ENCODE data around the gene CDH20.
"Not testable (repeated sequence)": the region's sequence is repeated elsewhere in the genome, so short reads cannot be mapped to it uniquely, and the experiment has no call there.

Gene CDH20

GRCh38 chr18:61348230-61348629 lies 15.0 kb downstream of the CDH20 start:
- DNase-seq (no peak), ATAC-seq (no peak)

GRCh38 chr18:61350578-61350977 lies 17.3 kb downstream of the CDH20 start:
- DNase-seq (no peak), ATAC-seq (no peak)

DNA sequence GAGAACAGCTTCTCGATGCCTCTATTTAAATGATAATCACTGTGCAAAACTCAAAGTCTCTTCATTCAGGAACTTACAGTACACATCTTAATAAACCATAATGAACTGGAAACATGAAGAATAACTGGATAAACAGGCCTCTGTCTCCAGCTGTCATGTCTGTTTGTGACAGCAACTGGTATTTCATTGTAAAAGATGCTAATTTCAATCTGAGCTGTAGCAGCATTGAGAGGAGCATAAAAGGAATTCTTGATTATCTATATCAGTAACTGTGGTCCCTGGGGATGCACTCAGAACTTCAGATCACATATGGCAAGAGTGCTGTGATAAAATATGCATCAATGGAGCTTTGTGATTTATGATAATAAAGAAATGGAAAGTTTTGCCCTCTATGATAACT lies 18.8 kb downstream of the CDH20 start:
- DNase-seq, result no peak
- ATAC-seq, result no peak

- ATAC-seq (no peak), DNase-seq (no peak)
Observed at GRCh38 chr18:61352611-61353010, 19.4 kb downstream of the CDH20 start.

- no peak for ATAC-seq
- DNase-seq, result no peak
Observed at GRCh38 chr18:61360404-61361383, 27.5 kb downstream of the CDH20 start.

GRCh38 chr18:61362511-61362910 lies 29.3 kb downstream of the CDH20 start:
- no peak for ATAC-seq
- DNase-seq, result no peak

- no peak for DNase-seq
- ATAC-seq, result no peak
Observed at GRCh38 chr18:61364953-61365352, 31.7 kb downstream of the CDH20 start.

DNA sequence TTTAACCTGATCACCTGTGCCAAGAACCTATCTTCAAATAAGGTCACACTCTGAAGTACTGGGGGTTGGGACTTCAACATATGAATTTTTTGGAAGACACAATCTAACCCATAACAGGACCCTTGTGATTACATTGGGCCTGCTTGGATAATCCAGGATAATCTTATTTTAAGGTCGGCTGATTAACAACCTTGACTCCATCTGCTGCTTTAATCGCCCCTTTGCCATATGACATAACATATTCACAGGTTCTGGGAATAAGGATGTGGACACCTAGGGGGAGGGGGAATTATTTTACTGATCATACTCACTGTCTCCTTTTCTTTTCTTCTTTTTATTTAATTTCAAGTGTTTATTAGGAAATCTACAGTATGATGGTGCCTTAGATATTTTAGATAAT lies 34.8 kb downstream of the CDH20 start:
- no peak for DNase-seq
- ATAC-seq, result no peak

DNA sequence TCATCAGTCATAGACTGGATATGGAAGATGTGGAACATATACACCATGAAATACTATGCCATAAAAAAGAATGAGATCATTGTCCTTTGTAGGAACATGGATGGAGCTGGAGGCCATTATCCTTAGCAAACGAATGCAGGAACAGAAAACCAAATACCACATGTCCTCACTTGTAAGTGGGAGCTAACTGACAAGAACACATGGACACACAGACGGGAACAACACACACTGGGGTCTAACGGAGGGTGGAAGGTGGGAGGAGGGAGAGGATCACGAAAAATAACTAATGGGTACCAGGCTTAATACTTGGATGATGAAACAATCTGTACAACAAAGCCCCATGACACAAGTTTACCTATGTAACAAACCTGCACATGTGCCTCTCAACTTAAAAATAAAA lies 36.4 kb downstream of the CDH20 start:
- not testable (repeated sequence) for DNase-seq, ATAC-seq

- ATAC-seq (no peak), DNase-seq (no peak)
Observed at GRCh38 chr18:61371111-61371510, 37.9 kb downstream of the CDH20 start.

DNA sequence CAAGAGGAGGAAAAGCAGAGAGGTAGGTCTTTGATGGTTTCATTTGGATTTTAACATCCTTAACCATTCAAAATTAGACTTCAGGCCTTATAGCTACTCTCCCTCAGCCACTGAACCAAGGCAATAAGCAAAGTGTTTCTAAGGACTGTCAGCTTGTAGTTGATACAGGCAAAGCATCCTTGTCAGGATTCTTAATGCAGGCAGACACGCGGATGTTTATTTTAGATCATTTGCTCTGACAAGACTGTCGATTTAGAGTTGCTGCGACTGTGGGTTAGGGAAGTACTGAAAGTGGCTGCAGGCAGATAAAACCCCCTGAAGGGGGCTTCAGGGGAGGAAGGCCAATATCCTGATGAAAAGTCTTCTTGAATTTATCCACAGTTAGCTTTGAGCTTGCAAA lies 46.6 kb downstream of the CDH20 start:
- DNase-seq, result no peak
- no peak for ATAC-seq

- DNase-seq (no peak), ATAC-seq (no peak)
Observed at GRCh38 chr18:61388010-61388409, 54.8 kb downstream of the CDH20 start.

- DNase-seq, result no peak
- no peak for ATAC-seq
Observed at GRCh38 chr18:61394983-61395382, 61.8 kb downstream of the CDH20 start.

DNA sequence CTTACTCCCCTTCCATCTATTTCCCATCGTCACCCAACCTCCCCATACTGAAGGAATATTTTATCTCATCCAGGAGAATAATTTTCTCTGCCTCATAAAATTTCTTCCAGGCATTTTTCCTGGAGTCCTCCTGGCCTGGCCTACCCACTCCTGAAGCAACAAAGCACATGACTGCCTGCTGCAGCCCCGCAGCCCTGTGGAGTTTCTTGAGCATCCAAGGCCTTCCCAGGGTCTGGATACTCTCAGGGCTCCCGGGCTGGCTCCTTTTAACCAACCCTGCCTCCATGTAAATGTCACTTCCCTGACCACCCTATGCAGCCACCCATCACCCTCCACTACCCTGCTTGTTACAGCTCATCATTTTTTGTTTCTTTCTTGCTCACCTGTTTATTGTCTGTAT lies 64.0 kb downstream of the CDH20 start:
- DNase-seq (no peak), ATAC-seq (no peak)

DNA sequence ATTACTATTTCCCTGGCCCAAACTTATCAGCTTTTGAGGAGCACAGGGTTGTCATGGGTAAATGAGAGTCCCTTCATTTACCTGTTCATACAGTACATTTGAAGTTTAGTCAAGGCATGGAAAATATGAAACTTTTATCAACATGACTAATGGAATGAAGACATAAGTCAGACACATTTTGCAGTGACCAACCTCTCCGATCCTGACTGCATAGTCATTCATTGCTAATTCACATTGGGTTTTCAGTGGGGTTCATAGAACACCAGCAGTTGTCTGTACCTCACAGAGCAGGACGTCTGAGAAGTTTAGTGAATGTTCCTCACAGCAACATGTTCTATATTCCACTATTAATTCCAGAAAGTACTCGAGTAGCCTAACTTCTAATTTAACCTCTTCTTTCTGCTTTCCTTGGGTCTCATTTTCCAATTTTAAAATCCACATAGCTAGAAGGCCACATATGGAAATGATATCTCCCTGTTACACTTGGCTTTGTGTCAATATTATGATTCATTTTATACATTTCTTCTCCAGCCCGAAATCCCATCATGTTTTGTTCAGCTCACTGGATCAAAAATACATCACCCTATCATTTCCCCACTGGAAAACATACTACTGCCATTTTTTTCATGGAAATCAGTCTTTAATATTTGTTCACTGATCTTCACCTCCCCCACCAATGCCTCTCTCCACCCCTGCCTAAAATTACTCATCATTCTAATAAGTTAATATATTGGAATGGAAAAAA lies 65.9 kb downstream of the CDH20 start:
- no peak for DNase-seq
- ATAC-seq, result no peak

DNA sequence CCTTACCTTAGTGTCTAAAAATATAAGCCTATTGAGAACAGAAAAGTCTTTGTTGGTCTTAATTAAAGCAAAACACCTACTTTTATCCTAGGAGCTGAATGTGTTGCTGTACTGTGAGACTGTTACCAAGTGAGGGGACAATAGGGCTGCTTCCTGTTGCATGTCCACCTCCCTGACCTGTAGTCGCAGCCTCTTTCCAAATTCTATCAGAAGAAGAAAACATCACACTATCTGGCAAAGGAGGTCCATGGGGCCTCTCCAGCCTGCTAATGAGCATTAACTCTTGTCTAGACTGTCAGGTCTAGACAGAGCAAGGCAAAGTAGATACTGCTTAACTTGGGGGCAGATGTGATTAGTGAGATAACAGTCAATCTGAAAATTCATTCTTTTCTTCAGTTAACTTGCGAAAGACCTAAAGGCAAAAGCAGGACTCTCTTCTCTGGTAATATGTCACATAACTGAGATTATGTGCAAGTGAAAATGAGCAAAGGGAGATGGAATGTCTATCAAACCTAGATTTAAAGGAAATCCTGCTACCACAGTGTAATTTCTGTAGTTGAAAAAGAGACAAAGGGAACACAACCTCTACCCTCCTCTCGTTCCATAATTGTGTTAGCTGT lies 66.9 kb downstream of the CDH20 start:
- ATAC-seq, result no peak
- DNase-seq, result no peak

DNA sequence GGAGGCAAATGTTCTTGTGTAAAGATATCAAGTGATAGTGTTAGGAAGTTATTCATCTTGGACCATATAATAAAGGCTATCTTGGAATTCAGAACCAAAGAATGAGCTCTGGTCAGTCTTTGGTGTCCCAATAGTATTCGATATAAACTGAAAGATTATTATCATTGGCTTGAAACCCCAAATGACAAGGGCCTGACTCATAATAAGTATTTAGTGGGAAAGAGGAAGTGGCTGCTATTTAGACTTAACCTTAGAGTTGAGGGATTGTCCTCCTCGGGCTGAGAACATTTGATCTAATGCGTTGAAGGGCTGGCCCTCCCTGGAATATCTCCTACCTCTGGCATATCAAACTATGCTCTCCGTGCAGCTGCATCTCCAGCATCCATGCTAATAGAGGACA lies 67.5 kb downstream of the CDH20 start:
- DNase-seq (no peak), ATAC-seq (no peak)

DNA sequence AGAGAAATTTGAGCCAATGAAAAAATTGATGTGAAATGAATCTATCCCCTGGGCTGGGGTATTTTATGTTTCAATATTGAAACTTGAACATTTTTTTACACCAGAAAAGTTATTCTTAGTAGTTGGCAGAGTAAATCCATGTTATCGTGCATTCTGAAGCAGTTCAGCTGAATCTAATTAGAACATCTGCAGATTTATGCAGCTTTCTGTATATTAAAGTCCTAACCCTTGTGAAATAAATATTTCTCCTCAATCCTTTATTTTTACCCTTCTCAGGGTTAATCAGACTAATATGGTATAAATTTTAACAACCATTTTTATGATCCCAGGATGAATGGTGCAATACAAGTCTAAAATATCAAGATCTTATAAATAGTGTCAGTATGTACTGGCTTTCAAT lies 69.5 kb downstream of the CDH20 start:
- ATAC-seq, result no peak

GRCh38 chr18:61413396-61413795 lies 80.2 kb downstream of the CDH20 start:
- ATAC-seq, result no peak
- no peak for DNase-seq

More for the DNA sequence above, 69.5 kb downstream of the CDH20 start:
- DNase-seq, result no peak

GRCh38 chr18:61414086-61414485 lies 80.9 kb downstream of the CDH20 start:
- ATAC-seq (no peak), DNase-seq (no peak)

- DNase-seq, result no peak
- ATAC-seq, result no peak
Observed at GRCh38 chr18:61419763-61420162, 86.5 kb downstream of the CDH20 start.

GRCh38 chr18:61420218-61420885 lies 87.1 kb downstream of the CDH20 start:
- no peak for DNase-seq
- ATAC-seq, result no peak

Data from stimulated activated naive CD8-positive, alpha-beta T cell treated with anti-CD3 and anti-CD28 coated beads, Interleukin-15, Interleukin-2, amounts not matched to agents 100 U/mL and 50 U/mL, for 24 hours (primary cell).